ENCODE results near the gene SLC35C1. TPM values are rescaled to one million over a fixed set of nuclear protein-coding genes. Genes with fewer than 3 reads are reported as not detected.
"Not testable (repeated sequence)": the region's sequence is repeated elsewhere in the genome, so short reads cannot be mapped to it uniquely, and the experiment has no call there.

The SLC35C1 gene
- total RNA-seq, 1 experiment from 2014 or later = 8.9 TPM

- no CpG with 5 or more reads among the region's 6 CpGs for WGBS (ENCODE audit: extremely low coverage, insufficient read length, low lambda C conversion rate)
- Mint-ChIP-seq H3K27ac (no peak overlapping the region; a peak in 1 of 7 replicates), H3K4me1 (peaks cover 4 to 12% of the 10 kb centered on the region in 2 experiments)
Measured at GRCh38 chr11:45839204-45839603, 34.3 kb downstream of the SLC35C1 start.

DNA sequence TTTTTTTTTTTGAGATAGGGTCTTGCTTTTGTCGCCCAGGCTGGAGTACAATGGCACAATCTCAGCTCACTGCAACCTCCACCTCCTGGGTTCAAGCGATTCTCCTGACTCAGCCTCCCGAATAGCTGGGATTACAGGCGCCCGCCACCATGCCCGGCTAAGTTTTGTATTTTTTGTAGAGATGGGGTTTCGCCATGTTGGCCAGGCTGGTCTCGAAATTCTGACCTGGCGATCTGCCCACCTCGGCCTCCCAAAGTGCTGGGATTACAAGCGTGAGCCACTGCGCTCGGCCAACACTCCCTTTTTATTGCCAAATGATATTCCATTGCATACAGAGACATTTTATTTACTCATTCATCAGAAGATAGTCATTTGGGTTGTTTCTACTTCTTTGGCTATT is 35.3 kb downstream of the SLC35C1 start:
- H3K4ac ChIP-seq (ENCODE audit: low read depth, low read length); H3K23ac ChIP-seq (ENCODE audit: insufficient read length, low read depth, low read length); H3K4me1 ChIP-seq (ENCODE audit: insufficient read depth, low read length); H3T11ph ChIP-seq (ENCODE audit: low read length); H3K23me2 ChIP-seq (ENCODE audit: insufficient read length, low read depth, low read length, poor library complexity, severe bottlenecking); H3K4me1 Mint-ChIP-seq; H3K36me3 Mint-ChIP-seq (ENCODE audit: insufficient read depth in 1 of 3, low read depth in 3 of 3); H2BK120ac ChIP-seq (ENCODE audit: low read depth, low read length, poor library complexity, severe bottlenecking); H4K5ac ChIP-seq (ENCODE audit: insufficient read length, low read depth, low read length); H3K79me1 ChIP-seq (ENCODE audit: insufficient read depth, low read depth, low read length, poor library complexity, severe bottlenecking); H3K27ac Mint-ChIP-seq; H2BK12ac ChIP-seq (ENCODE audit: insufficient read length, low read depth, low read length); H3K14ac ChIP-seq (ENCODE audit: insufficient read depth, low read length); H3K4me3 Mint-ChIP-seq; H3K56ac ChIP-seq (ENCODE audit: insufficient read length, low read depth, low read length); H4K20me1 ChIP-seq (ENCODE audit: control insufficient read depth, insufficient read depth, insufficient read length); H2BK15ac ChIP-seq (ENCODE audit: low read depth, low read length); DNase-seq; H2BK20ac ChIP-seq (ENCODE audit: low read depth, low read length, poor library complexity, severe bottlenecking); H3K18ac ChIP-seq (ENCODE audit: insufficient read length, low read depth, low read length); H3K9ac ChIP-seq (ENCODE audit: extremely low read depth, insufficient read length, low read length); H3K9me3 ChIP-seq (ENCODE audit: control insufficient read depth, low read depth, low read length); H2BK5ac ChIP-seq (ENCODE audit: insufficient read length, low read length); H3K27ac ChIP-seq (ENCODE audit: insufficient read length, low read depth, low read length); H3K4me2 ChIP-seq (ENCODE audit: insufficient read depth, insufficient read length, low read length); H3K79me2 ChIP-seq (ENCODE audit: insufficient read depth, low read length); H2AFZ ChIP-seq (ENCODE audit: low read length); H2AK5ac ChIP-seq (ENCODE audit: insufficient read length, low read length); H4K91ac ChIP-seq (ENCODE audit: insufficient read length, low read depth, low read length); H3K27me3 ChIP-seq (ENCODE audit: insufficient read depth, low read length); H3K9me3 Mint-ChIP-seq; H4K8ac ChIP-seq (replicated peaks; ENCODE audit: insufficient read length, low read depth, low read length): not testable (repeated sequence)
- WGBS (ENCODE audit: extremely low coverage, insufficient read length, low lambda C conversion rate) = no CpG with 5 or more reads among the region's 13 CpGs
- peaks cover 49% of the 10 kb centered on the region for H3K27me3 Mint-ChIP-seq (ENCODE audit: low read depth)

More at GRCh38 chr11:45839204-45839603, 34.3 kb downstream of the SLC35C1 start:
- no peak overlapping the region for H3K18ac ChIP-seq (ENCODE audit: insufficient read length, low read depth, low read length)
- H4K20me1 ChIP-seq (ENCODE audit: control insufficient read depth, insufficient read depth, insufficient read length) = no peaks in the 10 kb centered on the region
- H3K23ac ChIP-seq (ENCODE audit: insufficient read length, low read depth, low read length) = no peak overlapping the region
- no peak for DNase-seq
- no peak overlapping the region for H3K4me3 Mint-ChIP-seq
- H3K79me1 ChIP-seq (ENCODE audit: insufficient read depth, low read depth, low read length, poor library complexity, severe bottlenecking) = no peaks in the 10 kb centered on the region
- peaks cover 0 to 3% of the 10 kb centered on the region in 2 experiments; a peak in 3 of 5 replicates for H3K9me3 Mint-ChIP-seq
- no peak overlapping the region for H2BK120ac ChIP-seq (ENCODE audit: low read depth, low read length, poor library complexity, severe bottlenecking)
- H4K5ac ChIP-seq (ENCODE audit: insufficient read length, low read depth, low read length) = no peak overlapping the region
- H2BK12ac ChIP-seq (ENCODE audit: insufficient read length, low read depth, low read length) = no peak overlapping the region
- H4K91ac ChIP-seq (ENCODE audit: insufficient read length, low read depth, low read length) = no peak overlapping the region
- no peaks in the 10 kb centered on the region; a peak in 2 of 7 replicates for H3K36me3 Mint-ChIP-seq (ENCODE audit: insufficient read depth in 1 of 3, low read depth in 3 of 3)
- H3K23me2 ChIP-seq (ENCODE audit: insufficient read length, low read depth, low read length, poor library complexity, severe bottlenecking) = no peaks in the 10 kb centered on the region
- H2BK15ac ChIP-seq (ENCODE audit: low read depth, low read length) = no peak overlapping the region; the same call in 1 of the 2 replicates
- no peak overlapping the region for H2AFZ ChIP-seq (ENCODE audit: low read length)
- no peak overlapping the region for H3T11ph ChIP-seq (ENCODE audit: low read length)
- H3K9ac ChIP-seq (ENCODE audit: extremely low read depth, insufficient read length, low read length) = no peak overlapping the region
- H3K79me2 ChIP-seq (ENCODE audit: insufficient read depth, low read length) = no peaks in the 10 kb centered on the region
- TF ChIP-seq, protein P1, sequence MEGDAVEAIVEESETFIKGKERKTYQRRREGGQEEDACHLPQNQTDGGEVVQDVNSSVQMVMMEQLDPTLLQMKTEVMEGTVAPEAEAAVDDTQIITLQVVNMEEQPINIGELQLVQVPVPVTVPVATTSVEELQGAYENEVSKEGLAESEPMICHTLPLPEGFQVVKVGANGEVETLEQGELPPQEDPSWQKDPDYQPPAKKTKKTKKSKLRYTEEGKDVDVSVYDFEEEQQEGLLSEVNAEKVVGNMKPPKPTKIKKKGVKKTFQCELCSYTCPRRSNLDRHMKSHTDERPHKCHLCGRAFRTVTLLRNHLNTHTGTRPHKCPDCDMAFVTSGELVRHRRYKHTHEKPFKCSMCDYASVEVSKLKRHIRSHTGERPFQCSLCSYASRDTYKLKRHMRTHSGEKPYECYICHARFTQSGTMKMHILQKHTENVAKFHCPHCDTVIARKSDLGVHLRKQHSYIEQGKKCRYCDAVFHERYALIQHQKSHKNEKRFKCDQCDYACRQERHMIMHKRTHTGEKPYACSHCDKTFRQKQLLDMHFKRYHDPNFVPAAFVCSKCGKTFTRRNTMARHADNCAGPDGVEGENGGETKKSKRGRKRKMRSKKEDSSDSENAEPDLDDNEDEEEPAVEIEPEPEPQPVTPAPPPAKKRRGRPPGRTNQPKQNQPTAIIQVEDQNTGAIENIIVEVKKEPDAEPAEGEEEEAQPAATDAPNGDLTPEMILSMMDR (conservative IDR thresholded peaks at IDR 0.05) = no peak
- no peak overlapping the region for H3K27ac ChIP-seq (ENCODE audit: insufficient read length, low read depth, low read length)
- H3K9me3 ChIP-seq (ENCODE audit: control insufficient read depth, low read depth, low read length) = no peaks in the 10 kb centered on the region
- H3K27me3 ChIP-seq (ENCODE audit: insufficient read depth, low read length) = no peaks in the 10 kb centered on the region
- H3K27me3 Mint-ChIP-seq (ENCODE audit: low read depth) = peaks cover 48% of the 10 kb centered on the region
- no peak overlapping the region for H3K4me2 ChIP-seq (ENCODE audit: insufficient read depth, insufficient read length, low read length)
- no peak overlapping the region for H2AK5ac ChIP-seq (ENCODE audit: insufficient read length, low read length)
- no peaks in the 10 kb centered on the region for H3K4me1 ChIP-seq (ENCODE audit: insufficient read depth, low read length)
- H4K8ac ChIP-seq (replicated peaks; ENCODE audit: insufficient read length, low read depth, low read length) = no peak overlapping the region
- no peak overlapping the region for H3K14ac ChIP-seq (ENCODE audit: insufficient read depth, low read length)
- H3K4ac ChIP-seq (ENCODE audit: low read depth, low read length) = no peak overlapping the region
- no peak overlapping the region for H2BK5ac ChIP-seq (ENCODE audit: insufficient read length, low read length)
- no peak overlapping the region for H3K56ac ChIP-seq (ENCODE audit: insufficient read length, low read depth, low read length)
- H2BK20ac ChIP-seq (ENCODE audit: low read depth, low read length, poor library complexity, severe bottlenecking) = no peak overlapping the region

All from H9 (cell line).